HL-60 (cell line): ENCODE measurements around the gene DCAF7.

Source experiments
- CTCF ChIP-seq: IDR thresholded peaks from one replicate; pipeline ENCODE4 v1.5.1; 2011; ENCODE audit warnings: low read length, control low read depth, inconsistent platforms; ENCODE audit not compliant: insufficient read depth
- POLR2AphosphoS5 ChIP-seq: IDR thresholded peaks from 2 replicates; pipeline ENCODE4 v1.6.1; 2012; ENCODE audit warnings: low read depth
- REST ChIP-seq: IDR thresholded peaks from 2 replicates; pipeline ENCODE4 v1.6.1; 2012; ENCODE audit warnings: low read depth; ENCODE audit not compliant: insufficient replicate concordance

- TF ChIP-seq CTCF = no peak
- no peak for TF ChIP-seq POLR2AphosphoS5
- TF ChIP-seq REST = no peak
These were observed 19.0 kb upstream of the DCAF7 start for GRCh38 chr17:63531022-63531965.
